Measurements from ENCODE around the gene SIX3. TPM values are rescaled to one million over a fixed set of nuclear protein-coding genes. Genes with fewer than 3 reads are reported as not detected.

The SIX3 gene
- polyA plus RNA-seq, 1 experiment = not detected

GRCh38 chr2:44936715-44937687, 4.5 kb upstream of the SIX3 start:
- H3K36me3 ChIP-seq (ENCODE audit: control insufficient read depth, insufficient read depth, low read length) = no peaks in the 10 kb centered on the region
- TF ChIP-seq CTCF (IDR thresholded peaks at IDR 0.05; ENCODE audit: insufficient read depth, low read depth, low read length) = no peak
- no peak overlapping the region for H3K4me3 ChIP-seq (ENCODE audit: low read depth, low read length)
- peaks cover 74% of the 10 kb centered on the region for H3K27me3 ChIP-seq (ENCODE audit: control insufficient read depth, insufficient read depth, low read length)
- CTCF ChIA-PET = no interaction called here
- DNase-seq (ENCODE audit: low read depth) = no peak
- POLR2A ChIA-PET = no interaction called here

- CTCF ChIA-PET = interaction anchor here (1.1 kb wide), 1 partner anchor 15 kb away, joined by 3 read pairs; no protein-coding TSS in a partner anchor
- Histone ChIP-seq H3K4me3 (ENCODE audit: low read depth, low read length) (no peak overlapping the region), H3K36me3 (ENCODE audit: control insufficient read depth, insufficient read depth, low read length) (no peaks in the 10 kb centered on the region), H3K27me3 (ENCODE audit: control insufficient read depth, insufficient read depth, low read length) (peaks cover 75% of the 10 kb centered on the region)
- DNase-seq (ENCODE audit: low read depth) = no peak
- POLR2A ChIA-PET = no interaction called here
- TF ChIP-seq CTCF (IDR thresholded peaks at IDR 0.05; ENCODE audit: insufficient read depth, low read depth, low read length) = no peak
Measured at GRCh38 chr2:44937688-44938240, 3.7 kb upstream of the SIX3 start.

GRCh38 chr2:44938287-44939105, 3.0 kb upstream of the SIX3 start:
- POLR2A ChIA-PET = no interaction called here
- CTCF ChIA-PET = interaction anchor here (0.7 to 1.2 kb wide), 3 partner anchors 9 to 18 kb away, joined by 3 to 4 read pairs (median 3); no protein-coding TSS in a partner anchor
- H3K4me3 ChIP-seq (ENCODE audit: low read depth, low read length) = no peak overlapping the region

GRCh38 chr2:44939106-44940048, 2.1 kb upstream of the SIX3 start:
- POLR2A ChIA-PET = no interaction called here
- Histone ChIP-seq H3K4me3 (ENCODE audit: low read depth, low read length) (no peak overlapping the region), H3K27me3 (ENCODE audit: control insufficient read depth, insufficient read depth, low read length) (peaks cover 69% of the 10 kb centered on the region), H3K36me3 (ENCODE audit: control insufficient read depth, insufficient read depth, low read length) (no peaks in the 10 kb centered on the region)
- TF ChIP-seq CTCF (IDR thresholded peaks at IDR 0.05; ENCODE audit: insufficient read depth, low read depth, low read length) = no peak
- CTCF ChIA-PET = interaction anchor here (0.7 to 1.2 kb wide), 3 partner anchors 9 to 460 kb away, joined by 3 to 4 read pairs (median 3); no protein-coding TSS in a partner anchor
- no peak for DNase-seq (ENCODE audit: low read depth)

More at GRCh38 chr2:44938287-44939105, 3.0 kb upstream of the SIX3 start:
- Histone ChIP-seq H3K27me3 (ENCODE audit: control insufficient read depth, insufficient read depth, low read length) (peaks cover 71% of the 10 kb centered on the region), H3K36me3 (ENCODE audit: control insufficient read depth, insufficient read depth, low read length) (no peaks in the 10 kb centered on the region)
- TF ChIP-seq CTCF (IDR thresholded peaks at IDR 0.05; ENCODE audit: insufficient read depth, low read depth, low read length) = no peak
- no peak for DNase-seq (ENCODE audit: low read depth)

Measured in BJ (cell line).